NCI-H82 (cell line): ENCODE results near the gene ERH.
A peak's percentile ranks its signal among the peaks of the same experiment; 100 is the strongest.
"Not testable (repeated sequence)": the region's sequence is repeated elsewhere in the genome, so short reads cannot be mapped to it uniquely, and the experiment has no call there.

Experiments used
- DNase-seq: peaks from one replicate; lab custom pipeline; 2025; lab: John Stamatoyannopoulos, UW

ERH gene

DNA sequence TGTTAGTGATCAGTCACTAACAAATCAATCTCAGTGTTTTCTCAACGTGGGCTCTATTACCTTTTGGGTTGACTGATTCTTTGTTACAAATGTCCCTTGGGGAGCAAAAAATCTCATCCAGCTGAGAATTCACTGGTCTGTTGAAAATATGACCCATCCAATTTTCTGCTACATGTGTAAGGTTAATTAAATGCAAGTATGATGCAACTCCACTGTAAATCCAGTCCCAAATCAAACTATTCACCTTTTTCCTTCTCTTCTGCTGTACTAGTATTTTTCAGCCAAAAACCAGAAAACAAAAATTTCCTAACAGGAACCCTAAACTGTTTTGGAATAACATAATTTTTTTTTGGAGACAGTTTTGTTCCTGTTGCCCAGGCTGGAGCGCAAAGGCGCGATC is 2.2 kb downstream of the ERH start:
- no peak for DNase-seq

DNA sequence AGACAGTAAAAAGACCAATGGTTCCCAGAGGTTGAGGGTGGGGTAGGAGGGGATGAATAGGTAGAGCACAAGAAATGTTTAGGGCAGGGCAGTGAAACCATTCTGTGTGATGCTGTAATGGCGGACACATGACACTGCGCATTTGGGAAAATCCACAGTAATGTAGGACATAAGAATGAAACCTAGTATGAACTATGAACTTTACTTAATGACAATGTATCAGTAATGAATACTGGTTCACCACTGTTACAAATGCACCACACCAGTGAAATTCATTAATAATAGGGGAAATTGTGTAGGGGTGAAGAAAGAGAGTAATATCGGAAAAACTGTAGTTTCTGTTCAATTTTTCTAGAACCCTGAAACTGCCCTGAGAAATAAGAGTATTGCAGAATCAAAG is 5.6 kb downstream of the ERH start:
- DNase-seq, result no peak

DNA sequence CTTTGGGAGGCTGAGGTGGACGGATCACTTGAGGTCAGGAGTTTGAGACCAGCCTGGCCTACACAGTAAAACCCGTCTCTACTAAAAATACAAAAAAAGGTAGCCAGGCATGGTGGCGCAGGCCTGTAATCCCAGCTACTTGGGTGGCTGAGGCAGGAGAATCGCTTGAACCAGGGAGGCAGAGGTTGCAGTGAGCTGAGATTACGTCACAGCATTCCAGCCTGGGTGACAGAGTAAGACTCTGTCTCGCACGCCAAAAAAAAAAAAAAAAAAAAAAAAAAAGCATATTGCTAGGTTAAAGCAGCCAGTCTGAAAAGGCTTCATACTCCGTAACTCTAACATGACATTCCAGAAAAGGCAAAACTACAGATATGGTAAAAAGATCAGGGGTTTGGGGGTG is 6.7 kb downstream of the ERH start:
- not testable (repeated sequence) for DNase-seq

DNA sequence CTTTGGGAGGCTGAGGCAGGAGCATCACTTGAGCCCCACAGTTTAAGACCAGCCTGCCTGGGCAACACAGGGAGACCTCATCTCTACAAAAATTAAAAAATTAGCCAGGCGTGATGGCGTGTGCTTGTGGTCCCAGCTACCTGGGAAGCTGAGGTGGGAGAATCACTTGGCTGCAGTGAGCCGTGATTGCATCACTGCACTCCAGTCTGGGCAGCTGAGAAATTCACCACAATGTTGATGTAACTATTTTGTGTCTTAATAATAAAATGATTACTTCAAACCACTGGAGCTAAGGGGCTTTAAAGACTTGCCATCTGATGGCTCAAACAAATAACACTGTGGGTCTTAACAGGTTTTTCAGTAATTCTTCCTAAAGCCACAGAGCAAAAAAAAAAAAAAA is 10.8 kb downstream of the ERH start:
- DNase-seq, result no peak

DNA sequence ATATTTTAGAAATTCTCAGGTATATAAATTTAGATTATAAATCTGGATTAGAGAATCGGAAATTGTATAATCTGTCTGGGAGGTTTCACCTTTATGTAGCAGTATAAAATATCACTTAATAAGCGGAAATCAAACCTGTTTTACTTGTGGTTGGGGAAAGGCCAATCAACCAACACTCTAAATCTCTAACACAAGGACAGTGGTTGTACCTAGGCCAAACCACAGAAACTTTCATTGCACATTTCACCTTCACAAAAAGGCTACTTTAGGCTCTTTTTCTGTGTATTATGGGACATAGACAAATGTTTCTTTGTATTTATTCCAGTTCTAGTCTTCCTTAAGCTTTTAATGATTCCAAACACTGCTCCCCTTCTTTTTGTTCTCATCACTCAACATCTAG is 19.8 kb downstream of the ERH start:
- DNase-seq, result no peak

DNA sequence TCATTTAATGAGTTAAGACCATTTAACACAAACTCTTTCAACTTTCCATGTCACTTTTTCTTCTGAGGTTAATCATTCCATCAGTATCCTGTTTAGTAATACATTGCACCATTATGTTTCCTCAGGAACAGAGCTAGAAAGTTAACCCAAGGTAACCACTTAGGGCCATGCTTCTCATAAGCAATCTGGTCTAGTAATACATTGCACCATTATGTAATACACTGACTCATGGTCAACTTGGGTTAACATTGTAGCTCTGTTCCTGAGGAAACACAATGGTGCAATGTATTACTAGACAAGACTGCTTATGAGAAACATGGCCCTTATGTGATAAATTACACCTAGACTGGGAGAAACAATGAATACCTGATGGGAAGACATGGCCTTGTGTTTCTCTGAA is 21.7 kb downstream of the ERH start:
- no peak for DNase-seq

DNA sequence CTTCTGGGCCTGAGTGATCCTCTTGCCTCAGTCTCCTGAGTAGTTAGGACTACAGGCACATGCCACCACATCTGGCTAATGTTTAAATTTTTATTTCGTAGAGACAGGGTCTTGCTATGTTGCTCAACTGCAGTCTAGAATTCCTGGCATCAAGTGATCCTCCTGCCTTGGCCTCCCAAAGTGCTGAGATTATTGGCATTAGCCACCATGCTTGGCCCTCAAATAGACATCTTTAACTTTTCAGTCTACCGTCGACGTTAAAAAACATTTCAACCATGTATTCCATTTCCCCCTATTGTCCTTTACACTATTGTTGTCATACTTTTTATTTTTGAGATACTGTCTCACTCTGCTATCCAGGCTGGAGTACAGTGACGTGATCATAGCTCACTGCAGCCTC is 22.4 kb downstream of the ERH start:
- no peak for DNase-seq

DNA sequence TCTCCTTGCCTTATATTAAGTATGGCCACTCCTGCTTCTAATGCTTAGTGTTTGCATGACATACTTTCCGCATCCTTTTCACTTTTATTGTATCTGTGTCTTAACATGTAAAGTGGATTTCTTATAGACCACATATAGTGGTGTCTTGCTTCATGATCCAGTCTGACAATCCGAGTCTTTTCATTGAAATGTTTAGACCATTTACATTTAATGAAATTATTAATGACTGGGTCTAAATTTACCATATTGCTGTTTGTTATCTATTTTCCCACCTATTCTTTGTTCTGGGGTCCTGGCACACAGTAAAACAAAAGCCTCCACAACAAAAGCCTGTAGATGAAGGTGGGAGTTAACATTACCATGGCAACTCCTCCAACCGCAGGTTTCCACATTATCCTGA is 22.9 kb downstream of the ERH start:
- no peak for DNase-seq

DNA sequence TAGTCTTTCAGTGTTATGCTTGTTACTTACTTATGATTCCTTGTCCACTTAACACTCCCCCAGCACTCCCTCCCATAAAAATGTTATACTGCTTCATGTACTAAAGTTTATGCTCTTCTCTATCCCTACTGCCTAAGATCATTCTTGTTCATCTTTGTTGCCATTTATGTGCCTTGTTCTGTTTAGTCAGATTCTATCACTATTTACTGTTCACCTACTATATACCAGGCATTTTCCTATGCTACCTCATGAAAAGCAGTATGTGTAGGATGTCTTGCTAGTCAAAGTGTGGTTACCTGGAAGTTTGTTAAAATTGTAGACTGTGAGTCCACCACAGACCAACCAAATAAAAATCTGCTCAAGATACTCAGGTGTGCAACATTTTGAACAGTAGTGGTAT is 23.9 kb downstream of the ERH start:
- DNase-seq, result no peak

DNA sequence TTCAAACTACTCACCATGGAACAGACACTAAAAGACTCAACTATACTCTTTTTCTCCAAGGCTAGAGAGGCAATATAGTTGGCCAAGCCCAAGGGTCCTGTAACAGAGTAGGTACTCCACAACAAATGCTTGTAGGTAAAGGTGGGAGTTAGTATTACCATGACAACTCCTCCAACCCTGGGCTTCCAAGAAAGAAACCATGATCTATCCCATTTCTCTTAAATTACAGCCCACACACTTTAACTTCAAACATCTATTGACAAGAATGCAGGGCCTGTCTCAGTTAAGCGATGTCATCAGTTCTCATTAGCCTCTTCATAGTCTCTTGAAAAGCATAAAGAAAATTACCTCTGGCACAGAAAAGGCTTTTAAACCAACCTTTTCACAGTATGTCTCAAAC is 25.0 kb downstream of the ERH start:
- no peak for DNase-seq

DNA sequence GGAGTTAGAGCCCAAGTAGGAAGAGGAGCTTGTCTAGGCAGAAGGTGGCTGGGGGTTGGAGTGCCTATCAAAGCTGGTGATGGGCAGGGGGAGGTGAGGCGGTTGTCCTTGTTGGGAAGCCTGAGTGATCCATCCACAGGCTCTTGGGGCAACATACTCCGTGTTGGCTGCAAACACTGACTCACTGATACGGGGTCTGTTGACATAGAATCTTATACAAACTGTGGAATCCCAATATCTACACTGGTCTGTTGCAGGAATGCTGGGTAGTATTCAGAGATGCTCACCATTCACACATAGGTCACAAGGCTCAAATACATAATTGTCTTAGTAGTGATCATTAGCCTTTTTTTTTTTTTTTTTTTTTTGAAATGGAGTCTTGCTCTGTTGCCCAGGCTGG is 26.0 kb downstream of the ERH start:
- DNase-seq, result no peak

DNA sequence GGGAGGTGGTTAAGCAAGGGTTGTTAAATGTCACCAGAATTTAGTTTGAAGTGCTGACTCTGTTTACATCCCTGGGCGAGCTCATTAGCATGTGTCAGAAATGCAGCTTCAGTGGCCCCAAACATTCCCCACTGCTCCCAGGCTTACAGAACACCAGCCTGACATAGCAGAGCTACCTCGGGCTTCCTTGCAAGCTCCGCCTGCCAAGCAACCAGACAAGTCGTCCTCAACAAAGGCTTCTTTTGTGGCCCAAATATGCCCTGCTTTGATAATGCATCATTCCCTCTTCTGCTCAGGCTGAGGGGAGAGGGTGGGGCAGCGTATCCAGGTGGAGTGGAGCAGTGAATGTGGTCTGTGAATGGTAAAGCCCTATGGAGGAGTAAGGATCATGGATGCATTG is 28.0 kb downstream of the ERH start:
- no peak for DNase-seq

DNA sequence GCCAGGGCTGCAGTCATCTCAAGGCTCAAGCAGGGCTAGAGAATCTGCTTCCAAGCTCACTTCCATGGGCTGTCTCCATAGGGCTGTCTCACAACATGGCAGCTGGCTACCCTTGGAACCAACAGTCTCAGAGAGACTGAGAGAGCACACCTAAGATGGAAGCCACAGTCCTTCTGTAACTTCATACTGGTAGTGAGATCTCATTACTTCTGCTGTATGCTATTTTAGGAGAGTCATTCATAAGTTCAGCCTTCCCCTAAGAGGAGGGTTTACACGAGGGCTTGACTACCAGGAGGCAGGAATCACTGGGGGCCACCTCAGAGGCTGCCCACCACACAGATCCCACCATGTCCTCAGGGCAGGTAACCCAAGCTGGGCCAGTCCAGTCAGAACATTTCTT is 29.7 kb downstream of the ERH start:
- DNase-seq, result no peak

DNA sequence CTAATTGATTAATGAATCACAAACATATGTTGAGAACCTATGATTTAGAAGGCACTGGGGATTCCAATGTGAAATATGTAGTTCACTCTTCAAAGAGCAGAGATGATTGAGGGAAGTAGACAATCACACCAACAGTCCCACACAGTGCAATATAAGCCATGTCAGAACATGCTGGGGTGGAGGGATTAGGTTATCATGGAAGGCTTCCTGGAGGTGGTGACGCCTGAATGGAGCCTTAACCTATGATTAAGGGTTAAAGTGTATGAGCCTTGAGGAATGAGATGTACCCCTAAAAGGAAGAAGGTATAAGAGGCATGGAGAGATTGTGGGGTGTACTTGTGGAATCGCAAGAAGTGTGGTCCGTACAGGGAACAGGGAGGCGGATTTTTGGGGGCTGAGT is 31.3 kb downstream of the ERH start:
- no peak for DNase-seq

DNA sequence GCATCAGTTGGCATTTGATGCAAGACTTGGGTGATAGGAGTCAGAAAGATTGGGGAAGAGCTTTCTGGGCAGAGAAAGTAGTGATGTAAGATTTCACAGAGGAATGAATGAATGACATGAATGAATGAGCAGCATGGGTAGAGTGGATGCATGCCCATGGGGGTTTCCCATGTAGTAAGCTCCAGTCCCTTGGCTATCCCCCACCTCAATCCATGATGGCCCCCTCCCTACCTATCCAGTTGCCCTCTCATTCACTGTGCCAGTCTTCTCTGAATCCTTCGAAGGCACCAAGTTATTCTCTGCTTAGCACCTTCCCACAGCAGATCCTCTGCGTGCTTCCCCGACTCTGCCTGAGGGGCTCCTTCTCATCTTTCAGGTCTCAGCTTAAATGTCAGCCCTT is 32.0 kb downstream of the ERH start:
- no peak for DNase-seq

DNA sequence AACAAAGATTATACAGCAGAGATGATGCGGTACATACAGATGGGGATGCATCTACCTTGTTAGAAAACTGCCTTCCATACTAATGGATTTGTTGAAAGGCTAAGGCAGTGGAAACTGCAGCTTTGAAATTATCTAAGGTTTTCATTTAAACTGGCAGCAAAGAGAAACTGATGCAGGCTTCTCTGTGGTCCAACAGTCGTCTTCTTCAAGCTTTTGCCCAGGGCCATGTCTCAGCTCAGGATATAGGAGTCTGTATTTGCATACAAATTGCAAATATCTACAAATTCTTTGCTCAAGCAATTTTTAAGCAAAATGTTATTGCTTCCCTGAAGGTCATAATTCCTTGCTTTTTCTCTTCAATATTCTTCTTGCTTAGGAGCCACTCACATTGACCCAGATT is 33.7 kb downstream of the ERH start:
- DNase-seq, result no peak

DNA sequence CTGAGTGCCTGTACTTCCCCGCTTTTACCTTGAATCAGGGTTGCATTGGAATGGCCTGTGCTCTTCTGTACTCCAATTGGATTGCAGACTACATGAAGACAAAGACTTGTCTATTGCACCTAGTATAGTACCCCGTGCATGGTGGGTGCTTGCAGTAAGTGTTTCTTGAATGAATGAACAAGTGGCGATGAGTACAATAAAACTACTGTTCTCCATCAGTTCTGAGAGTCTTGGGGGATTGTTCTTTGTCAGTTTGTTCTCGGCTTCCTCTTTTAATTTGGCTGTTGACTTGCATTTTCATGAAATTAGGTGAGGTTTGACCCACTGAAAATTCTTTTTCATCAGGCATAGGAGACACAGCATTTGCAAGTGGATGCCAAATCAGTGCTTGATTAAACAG is 34.1 kb downstream of the ERH start:
- no peak for DNase-seq

DNA sequence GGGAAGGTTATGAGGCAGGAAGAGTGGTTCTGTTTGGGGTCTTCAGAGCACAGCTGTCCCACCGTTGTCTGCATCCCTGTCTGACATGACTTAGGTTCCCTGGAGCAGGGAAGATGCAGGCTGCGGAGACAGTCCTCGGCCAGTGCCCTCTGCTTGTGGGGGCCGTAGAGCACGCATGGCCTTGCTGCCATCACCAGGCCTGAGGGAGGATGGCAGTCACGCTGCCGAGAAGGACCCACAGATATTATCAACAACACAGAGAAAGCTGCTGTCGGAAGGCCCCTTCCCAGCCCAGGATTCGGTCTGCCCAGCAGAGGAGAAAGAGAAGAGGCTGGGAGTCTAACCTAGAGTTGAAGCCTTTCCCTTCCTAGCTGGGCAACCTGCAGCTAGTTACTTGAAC is 35.0 kb downstream of the ERH start:
- DNase-seq, result peak; percentile 7

DNA sequence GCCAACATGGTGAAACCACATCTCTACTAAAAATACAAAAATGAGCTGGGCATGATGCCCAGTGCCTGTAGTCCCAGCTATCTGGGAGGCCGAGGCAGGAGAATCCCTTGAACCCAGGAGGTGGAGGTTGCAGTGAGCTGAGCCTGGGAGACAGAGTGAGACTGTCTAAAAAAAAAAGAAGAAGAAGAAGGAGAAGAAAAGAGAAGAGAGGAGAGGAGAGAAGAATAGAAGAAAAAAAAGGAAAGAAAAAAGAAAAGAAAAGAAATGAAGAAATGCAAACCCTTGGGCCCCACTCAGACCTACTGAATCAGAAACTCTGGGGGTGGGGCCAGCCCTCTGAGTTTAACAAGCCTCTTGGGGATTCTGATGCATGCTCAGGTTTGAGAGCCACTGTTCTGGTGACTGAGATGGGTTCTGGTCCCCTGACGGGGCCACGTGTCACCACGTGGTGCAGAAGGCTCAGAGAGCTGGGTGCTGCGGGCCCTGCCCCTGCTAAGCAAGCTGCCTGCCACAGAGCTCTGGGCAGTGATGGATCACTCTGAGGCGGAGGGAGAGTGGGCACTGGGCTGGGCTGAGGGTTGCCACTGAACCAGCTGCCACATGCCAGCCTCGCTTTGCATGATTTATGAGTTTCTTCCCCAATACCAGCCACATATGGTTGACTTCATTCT is 37.5 kb downstream of the ERH start:
- DNase-seq, result peak; percentile 31

DNA sequence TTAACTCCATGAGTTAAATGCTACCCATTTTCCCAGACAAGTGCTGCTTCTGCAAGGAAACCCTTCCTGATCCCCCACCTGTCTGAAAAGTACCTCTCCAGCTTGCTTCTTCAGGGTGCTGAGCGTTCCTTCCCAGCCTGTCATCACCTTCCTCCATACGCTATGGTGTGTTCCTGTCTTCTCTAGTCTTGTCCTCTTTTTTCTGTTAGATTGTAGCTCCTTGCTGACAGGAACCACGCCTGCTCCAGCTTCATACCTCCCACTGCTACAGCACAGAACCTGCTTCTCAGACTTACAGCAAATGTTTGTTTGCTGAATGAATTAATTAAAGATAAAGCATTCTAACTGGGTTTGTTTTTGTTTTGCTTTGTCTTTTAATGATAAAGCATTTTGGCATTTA is 39.1 kb downstream of the ERH start:
- no peak for DNase-seq

DNA sequence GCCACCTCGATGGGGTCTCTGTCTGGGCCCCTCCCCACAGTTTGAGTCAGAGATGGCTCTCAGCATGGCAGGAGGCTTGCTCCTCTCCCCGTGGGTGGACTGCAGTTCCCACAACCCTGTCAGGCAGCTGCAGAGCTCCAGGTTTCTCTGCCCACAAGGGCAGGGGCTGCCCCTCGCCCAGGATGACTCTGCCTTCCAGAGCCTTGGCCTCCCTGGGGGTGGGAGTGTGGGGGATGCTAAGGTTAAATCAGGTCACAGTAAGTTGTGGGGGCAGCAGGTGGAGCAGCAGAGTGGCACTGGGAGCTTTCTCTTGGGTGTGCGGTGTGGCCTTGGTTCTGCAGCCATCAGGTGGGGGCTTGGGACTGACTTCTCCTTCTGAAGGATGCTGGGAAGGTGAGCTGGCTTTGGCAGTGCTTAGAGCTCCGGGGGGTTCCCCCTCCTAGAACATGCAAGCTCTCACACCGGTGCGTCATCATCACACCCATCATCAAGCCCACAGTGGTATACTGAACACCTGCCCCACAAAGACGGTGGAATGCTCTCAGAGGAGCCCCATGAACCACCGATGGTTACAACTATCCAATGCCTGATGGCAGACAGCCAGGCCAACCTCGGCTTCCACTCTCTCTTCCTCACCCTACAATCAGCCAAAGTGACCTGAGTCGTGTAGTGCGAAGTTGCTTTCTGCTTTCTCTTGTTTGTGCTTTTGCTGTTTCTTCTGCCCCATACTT is 39.7 kb downstream of the ERH start:
- no peak for DNase-seq

DNA sequence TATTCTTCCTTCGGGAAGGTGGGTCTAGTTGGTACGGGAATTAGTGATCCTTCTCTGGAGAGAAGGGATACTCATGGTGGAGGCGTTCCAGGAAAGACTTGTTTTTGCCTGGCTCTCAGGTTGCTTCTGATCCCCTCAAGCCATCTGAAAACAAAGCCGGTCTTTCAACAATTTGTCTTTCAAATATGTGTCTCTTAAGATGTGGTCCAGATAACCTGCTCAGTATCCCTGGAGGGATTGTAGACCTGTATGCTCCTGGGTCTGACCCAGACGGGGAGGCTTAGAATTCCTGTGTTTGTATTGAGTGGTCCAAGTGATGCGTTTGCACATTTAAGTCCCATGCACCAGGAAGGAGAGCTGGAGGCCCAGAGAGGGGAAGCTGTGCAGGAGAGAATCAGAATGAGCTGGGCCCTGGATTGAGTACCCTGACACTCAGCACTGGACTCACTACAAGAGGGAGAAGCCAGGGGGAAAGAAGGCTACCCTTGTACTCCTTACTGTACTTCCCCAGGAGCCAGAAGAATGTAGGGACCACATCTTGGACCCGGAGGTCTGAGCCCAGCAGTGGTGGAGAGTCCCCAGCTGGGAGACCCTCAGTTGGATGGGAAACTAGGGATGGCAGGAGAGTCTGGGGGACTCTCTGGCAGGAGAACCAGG is 40.4 kb downstream of the ERH start:
- DNase-seq, result no peak

DNA sequence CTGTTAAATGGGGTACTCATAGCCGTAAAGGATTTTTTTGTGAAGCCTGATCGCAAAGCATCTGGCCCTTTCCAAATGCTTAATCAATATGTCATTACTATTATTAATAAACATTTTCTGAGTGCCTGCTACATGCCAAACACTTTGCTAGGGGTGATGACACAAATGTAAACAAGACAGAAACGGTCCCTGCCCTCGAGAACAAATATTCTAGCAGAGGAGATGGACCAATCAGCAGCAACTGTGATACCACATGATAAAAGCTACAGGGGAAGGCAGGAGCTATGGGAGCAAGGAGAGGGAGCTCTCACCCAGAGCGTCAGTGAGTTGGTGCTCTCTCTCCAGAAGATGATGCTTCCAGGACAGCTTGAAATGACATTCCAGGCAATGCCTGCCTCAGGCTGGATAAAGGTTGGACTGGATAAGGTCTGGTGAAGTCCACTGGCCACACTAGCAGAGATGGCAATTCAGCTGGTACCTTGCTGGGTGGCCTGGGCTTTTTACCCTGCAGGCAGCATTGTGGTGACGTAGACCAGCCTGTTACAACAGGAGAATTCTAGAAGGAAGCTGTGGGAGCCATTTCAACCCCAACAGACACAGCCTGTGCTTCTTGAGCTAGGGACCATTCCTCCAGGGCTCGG is 41.1 kb downstream of the ERH start:
- no peak for DNase-seq
